ENCODE measurements around the gene CD58. TPM values are rescaled to one million over a fixed set of nuclear protein-coding genes. Genes with fewer than 3 reads are reported as not detected.
"Not testable (repeated sequence)": the region's sequence is repeated elsewhere in the genome, so short reads cannot be mapped to it uniquely, and the experiment has no call there.

The CD58 gene
- total RNA-seq, 4 donors from 2014 or later = 23.1 to 63.0 (median 39.0) TPM

DNA sequence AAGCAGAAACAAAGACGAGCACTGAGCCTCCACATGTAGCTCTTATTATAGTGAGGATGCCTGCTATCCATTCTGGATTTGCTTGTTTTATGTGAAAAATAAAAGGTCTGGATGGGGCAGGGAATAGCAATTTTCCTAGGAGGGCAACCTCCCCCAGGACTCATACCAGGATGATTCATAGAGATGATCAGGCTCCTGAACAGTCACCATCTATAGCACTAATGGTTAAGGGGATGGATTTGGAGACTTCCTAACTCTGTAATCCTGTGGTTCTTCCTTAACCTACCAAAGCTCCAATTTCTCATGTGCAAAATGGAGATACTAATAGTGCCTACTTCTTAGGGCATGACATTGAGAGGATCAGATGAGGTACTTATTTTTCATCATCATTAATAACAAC, 34.5 kb upstream of the CD58 start:
- no peaks in the 10 kb centered on the region for H3K9me3 ChIP-seq
- H3K27me3 ChIP-seq = no peaks in the 10 kb centered on the region
- H3K4me3 ChIP-seq = no peak overlapping the region
- no peak for TF ChIP-seq POLR2A (IDR thresholded peaks at IDR 0.05)
- TF ChIP-seq, protein P1, sequence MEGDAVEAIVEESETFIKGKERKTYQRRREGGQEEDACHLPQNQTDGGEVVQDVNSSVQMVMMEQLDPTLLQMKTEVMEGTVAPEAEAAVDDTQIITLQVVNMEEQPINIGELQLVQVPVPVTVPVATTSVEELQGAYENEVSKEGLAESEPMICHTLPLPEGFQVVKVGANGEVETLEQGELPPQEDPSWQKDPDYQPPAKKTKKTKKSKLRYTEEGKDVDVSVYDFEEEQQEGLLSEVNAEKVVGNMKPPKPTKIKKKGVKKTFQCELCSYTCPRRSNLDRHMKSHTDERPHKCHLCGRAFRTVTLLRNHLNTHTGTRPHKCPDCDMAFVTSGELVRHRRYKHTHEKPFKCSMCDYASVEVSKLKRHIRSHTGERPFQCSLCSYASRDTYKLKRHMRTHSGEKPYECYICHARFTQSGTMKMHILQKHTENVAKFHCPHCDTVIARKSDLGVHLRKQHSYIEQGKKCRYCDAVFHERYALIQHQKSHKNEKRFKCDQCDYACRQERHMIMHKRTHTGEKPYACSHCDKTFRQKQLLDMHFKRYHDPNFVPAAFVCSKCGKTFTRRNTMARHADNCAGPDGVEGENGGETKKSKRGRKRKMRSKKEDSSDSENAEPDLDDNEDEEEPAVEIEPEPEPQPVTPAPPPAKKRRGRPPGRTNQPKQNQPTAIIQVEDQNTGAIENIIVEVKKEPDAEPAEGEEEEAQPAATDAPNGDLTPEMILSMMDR (IDR thresholded peaks at IDR 0.05) = no peak
- peaks cover 0 to 5% (median 0%) of the 10 kb centered on the region in 4 donors for H3K4me1 ChIP-seq
- H3K27ac ChIP-seq = no peak overlapping the region
- peaks cover 0 to 7% (median 0%) of the 10 kb centered on the region in 3 donors for H3K36me3 ChIP-seq
- no peak for DNase-seq

DNA sequence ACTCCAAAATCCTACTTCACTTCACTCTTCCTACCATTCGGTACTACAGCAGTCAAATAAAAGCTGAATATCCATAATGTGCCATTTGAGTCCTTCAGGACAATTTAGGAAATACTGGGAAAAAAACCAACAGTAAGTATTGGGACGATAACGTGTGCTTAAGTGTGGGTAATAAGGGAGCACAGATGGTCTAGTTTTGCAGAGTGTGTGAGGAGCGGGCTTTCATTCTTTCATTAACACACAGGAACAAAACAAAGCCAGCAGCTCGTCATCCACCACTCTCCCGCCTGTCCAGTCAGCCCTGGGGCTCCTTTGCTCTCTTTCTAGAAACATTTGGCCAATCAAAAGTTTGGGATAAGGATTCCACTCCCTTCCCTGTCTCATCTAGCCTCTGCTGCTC, 33.6 kb upstream of the CD58 start:
- not testable (repeated sequence) for H3K9me3 ChIP-seq, DNase-seq, H3K4me3 ChIP-seq, H3K36me3 ChIP-seq, H3K4me1 ChIP-seq, H3K27me3 ChIP-seq, H3K27ac ChIP-seq

DNA sequence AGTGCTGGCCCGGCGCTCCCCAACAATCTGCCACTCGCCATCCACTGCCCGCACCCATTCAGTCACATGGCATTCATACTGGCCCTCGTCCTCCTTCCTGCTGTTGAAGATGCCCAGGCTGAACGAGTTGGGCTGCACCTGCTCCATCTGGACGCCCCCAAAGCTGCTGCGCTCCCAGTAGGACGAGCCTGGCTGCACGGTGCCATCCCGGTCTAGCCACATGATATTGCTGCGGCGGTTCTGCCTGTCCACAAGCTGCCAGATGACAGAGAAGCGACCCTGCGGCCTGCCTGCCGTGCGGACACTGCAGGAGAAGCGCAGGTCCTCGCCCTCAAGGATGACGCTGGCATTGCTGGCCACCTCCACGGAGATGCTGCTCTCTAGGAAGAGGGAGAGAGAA, 32.8 kb upstream of the CD58 start:
- H3K36me3 ChIP-seq, H3K27ac ChIP-seq, H3K4me3 ChIP-seq, H3K4me1 ChIP-seq, H3K9me3 ChIP-seq, H3K27me3 ChIP-seq, DNase-seq: not testable (repeated sequence)

DNA sequence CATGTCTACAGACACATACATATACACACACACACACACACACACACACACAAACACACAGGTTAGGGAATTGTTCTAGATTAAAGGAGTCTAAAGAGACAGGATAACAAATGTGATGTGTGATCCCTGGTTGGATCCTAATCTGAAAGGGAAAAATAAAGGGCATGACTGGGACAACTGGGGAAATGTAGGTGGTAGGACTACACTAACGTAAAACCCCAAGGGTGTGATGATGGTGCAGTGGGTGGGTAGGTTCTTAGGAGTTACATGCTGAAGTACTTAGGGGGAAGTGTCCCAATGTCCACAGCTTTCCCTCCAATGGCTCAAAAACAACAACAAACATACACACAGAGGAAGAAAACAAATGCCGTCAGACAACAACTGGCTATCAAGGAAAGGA, 28.5 kb upstream of the CD58 start:
- H3K9me3 ChIP-seq, H3K4me3 ChIP-seq, H3K27me3 ChIP-seq, H3K36me3 ChIP-seq, H3K27ac ChIP-seq, DNase-seq: not testable (repeated sequence)
- H3K4me1 ChIP-seq = peaks cover 0 to 23% (median 0%) of the 10 kb centered on the region in 4 donors

DNA sequence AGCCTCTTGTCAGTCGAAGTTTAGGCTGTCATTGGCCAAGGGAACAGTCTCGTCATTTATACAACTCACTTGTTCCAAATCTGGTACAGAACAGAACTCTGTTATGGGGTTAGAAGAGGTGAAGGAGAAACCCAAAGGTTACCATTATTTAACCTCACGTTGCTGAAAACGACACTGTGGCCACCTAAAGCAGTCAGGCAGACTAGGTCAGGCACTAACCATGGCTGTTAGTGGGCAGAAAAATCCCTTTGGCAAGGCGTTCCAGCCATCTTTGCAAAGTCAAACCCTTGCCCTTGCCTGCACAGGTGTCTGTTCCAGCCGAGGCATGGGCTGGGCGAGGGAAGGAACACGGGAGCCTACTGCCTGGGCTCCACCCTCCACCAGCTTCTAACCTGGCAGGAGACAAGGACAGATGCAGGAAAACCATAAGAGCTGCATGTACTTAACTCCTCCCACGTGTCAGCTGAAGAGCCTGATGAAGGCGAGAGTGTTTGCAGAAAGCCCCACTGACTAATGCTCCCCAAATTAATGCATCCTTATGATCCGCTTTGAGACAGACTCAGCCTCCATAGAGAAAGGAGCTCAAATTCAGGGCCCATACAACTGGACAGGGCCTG, 27.7 kb upstream of the CD58 start:
- Histone ChIP-seq H3K4me1 (peaks cover 0 to 23% (median 0%) of the 10 kb centered on the region in 4 donors), H3K27ac (peak overlapping the region in 2 of 4 donors; percentile 74 to 78)
- H3K36me3 ChIP-seq, H3K27me3 ChIP-seq, H3K9me3 ChIP-seq, H3K4me3 ChIP-seq: not testable (repeated sequence)
- peak in 2 of 3 donors; percentile 68 to 73 for DNase-seq

DNA sequence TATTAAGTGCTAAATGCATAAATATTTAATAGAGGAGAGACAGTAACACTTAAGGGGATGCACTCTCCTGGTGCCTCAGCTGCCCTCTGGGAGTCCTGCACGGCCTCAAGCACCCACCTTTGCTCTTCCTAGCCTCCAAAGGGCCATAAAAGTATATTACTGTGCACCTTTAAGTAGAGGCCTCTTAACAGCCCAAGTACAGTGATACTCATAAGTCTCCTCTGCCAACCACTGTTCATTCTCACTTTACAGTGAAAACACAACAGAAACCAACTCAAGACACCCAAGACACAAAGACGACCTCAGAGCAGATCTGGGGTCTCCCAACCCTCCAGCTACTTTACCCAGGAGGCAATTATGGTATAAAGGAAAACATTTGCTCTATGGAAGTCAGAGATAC, 26.6 kb upstream of the CD58 start:
- Histone ChIP-seq H3K4me1 (peaks cover 0 to 25% (median 0%) of the 10 kb centered on the region in 4 donors), H3K27ac (peak overlapping the region in 2 of 4 donors; percentile 74 to 78)
- H3K36me3 ChIP-seq, H3K9me3 ChIP-seq, DNase-seq, H3K27me3 ChIP-seq, H3K4me3 ChIP-seq: not testable (repeated sequence)

DNA sequence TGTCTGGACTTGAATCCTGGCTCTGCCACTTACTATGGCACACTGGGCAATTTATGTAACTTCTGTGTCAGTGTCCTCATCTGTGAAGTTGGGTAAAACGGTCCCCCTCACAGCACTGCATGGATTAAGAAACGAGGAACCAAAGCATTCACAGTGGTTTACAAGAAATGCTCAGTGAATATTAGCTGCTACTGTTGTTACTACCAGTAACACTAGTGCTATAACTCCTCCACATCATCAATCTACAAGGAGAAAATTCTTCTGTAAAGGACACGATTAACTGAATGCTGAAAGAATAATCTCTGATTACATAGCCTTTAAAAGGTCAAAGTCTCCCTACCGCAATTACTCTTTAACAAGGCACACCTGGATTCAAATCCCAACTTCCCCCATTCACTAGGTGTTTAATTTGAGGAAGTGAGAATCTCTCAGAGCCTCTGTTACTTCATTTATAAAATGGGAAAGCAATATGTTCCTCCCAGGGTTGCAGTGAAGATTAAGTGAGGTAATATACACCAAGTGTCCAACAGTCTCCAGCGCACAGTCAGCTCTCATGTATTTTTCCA, 26.0 kb upstream of the CD58 start:
- peaks cover 0 to 31% (median 0%) of the 10 kb centered on the region in 4 donors for H3K4me1 ChIP-seq
- H3K27me3 ChIP-seq, H3K36me3 ChIP-seq, H3K4me3 ChIP-seq, DNase-seq, H3K9me3 ChIP-seq: not testable (repeated sequence)
- H3K27ac ChIP-seq = peak overlapping the region in 3 of 4 donors; percentile 9 to 78 (median 74)

DNA sequence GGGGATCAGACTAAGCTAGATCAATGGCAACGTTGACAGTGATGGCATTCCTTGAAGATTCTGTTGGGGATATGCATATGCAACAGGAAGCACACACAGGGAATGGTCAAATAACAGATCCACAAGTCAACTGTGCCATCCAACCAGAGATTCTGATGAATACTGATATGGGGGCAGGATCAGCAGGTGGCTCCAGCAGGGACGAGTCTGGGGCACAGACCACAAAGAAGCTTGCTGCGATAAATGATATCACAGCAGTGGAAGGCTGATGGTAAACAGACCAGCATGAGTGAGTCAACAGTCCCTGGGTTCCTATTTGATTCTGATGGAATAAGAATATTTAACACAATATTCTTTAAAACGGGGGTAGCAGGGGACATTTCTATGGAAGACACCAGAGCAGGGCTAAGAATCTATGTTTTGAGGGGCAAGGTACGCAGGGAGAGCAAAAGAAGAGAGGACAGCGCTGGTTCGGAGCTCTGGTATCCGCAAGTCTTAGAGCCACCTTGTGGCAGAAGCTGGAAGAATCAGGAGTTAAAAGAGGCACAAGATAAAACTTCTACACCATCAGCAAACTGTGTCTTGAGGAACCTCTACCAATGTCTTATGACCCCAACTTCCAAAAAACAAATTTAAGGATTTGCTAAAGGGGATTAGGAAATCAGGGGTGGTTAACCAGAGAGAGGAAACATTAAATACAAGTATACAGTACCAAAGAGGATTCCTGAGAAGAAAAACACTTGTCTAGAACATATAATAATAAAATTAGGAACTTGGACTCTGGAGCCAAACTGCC, 25.3 kb upstream of the CD58 start:
- Histone ChIP-seq H3K4me1 (peaks cover 0 to 31% (median 0%) of the 10 kb centered on the region in 4 donors), H3K4me3 (peak overlapping the region in 2 of 4 donors; percentile 27 to 29), H3K27ac (peak overlapping the region in 3 of 4 donors; percentile 9 to 78 (median 74))
- not testable (repeated sequence) for H3K27me3 ChIP-seq, H3K36me3 ChIP-seq, H3K9me3 ChIP-seq
- TF ChIP-seq, protein P1 (IDR thresholded peaks at IDR 0.05) = peak in 4 of 6 experiments; percentile 49 to 68 (median 60)
- peak in 2 of 3 donors; percentile 33 to 77 for DNase-seq

Measured in Peyer's patch (tissue), 4 donors.